T-helper 2 cell treated with Interferon-gamma antibody and Interleukin-4, amounts not matched to agents 100 ng/mL and 5 ng/mL, for 36 hours (primary cell): ENCODE results near the gene BRD7. TPM values are rescaled to one million over a fixed set of nuclear protein-coding genes. Genes with fewer than 3 reads are reported as not detected.

Source experiments
- intact Hi-C: fragments of 100-400 bp; cut with micrococcal nuclease; formaldehyde crosslinking; loops from one replicate; pipeline ENCODE4 v1.15.1; 2023
- total RNA-seq: library from RNA; stranded (reverse); gene quantifications from 2 replicates; pipeline ENCODE4 v1.2.3, GENCODE V29; 2022

Gene BRD7
- total RNA-seq, 1 donor from 2014 or later = 73.6 TPM

GRCh38 chr16:50293041-50293783 is 75.6 kb downstream of the BRD7 start:
- intact Hi-C loops = no loop called here

GRCh38 chr16:50292566-50292948 is 76.2 kb downstream of the BRD7 start:
- intact Hi-C loops = no loop called here

- intact Hi-C loops = no loop called here
Observed at GRCh38 chr16:50291719-50292565, 76.8 kb downstream of the BRD7 start.

GRCh38 chr16:50290856-50291255 is 77.9 kb downstream of the BRD7 start:
- intact Hi-C loops = no loop called here

- intact Hi-C loops = no loop called here
Observed at GRCh38 chr16:50289950-50290764, 78.6 kb downstream of the BRD7 start.

GRCh38 chr16:50288920-50289319 is 79.9 kb downstream of the BRD7 start:
- intact Hi-C loops = no loop called here

GRCh38 chr16:50288026-50288425 is 80.8 kb downstream of the BRD7 start:
- intact Hi-C loops = no loop called here

- intact Hi-C loops = no loop called here
Observed at GRCh38 chr16:50286681-50287080, 82.1 kb downstream of the BRD7 start.

GRCh38 chr16:50285406-50286003 is 83.3 kb downstream of the BRD7 start:
- intact Hi-C loops = no loop called here

- intact Hi-C loops = no loop called here
Observed at GRCh38 chr16:50284131-50284911, 84.5 kb downstream of the BRD7 start.

- intact Hi-C loops = no loop called here
Observed at GRCh38 chr16:50282955-50283631, 85.7 kb downstream of the BRD7 start.

GRCh38 chr16:50282010-50282538 is 86.7 kb downstream of the BRD7 start:
- intact Hi-C loops = no loop called here

- intact Hi-C loops = no loop called here
Observed at GRCh38 chr16:50281391-50282009, 87.3 kb downstream of the BRD7 start.

GRCh38 chr16:50280932-50281331 is 87.9 kb downstream of the BRD7 start:
- intact Hi-C loops = no loop called here

GRCh38 chr16:50279504-50279865 is 89.3 kb downstream of the BRD7 start:
- intact Hi-C loops = loop anchor here (2.0 to 10.0 kb wide), 3 partner anchors 15 to 215 kb away; partner anchors contain the start of gene HEATR3

- intact Hi-C loops = loop anchor here (2.0 to 10.0 kb wide), 3 partner anchors 13 to 213 kb away; partner anchors contain the start of gene HEATR3
Observed at GRCh38 chr16:50278251-50278650, 90.5 kb downstream of the BRD7 start.

- intact Hi-C loops = loop anchor here (10.0 kb wide), 1 partner anchor 212 kb away; the partner anchor contains the start of gene HEATR3
Observed at GRCh38 chr16:50276801-50277555, 91.8 kb downstream of the BRD7 start.

GRCh38 chr16:50276326-50276640 is 92.5 kb downstream of the BRD7 start:
- intact Hi-C loops = loop anchor here (10.0 kb wide), 1 partner anchor 211 kb away; the partner anchor contains the start of gene HEATR3
